IPS-18c (cell line): Measurements from ENCODE around the gene ZNF580.

Source experiments
- H3K4me3 ChIP-seq: 2 replicates; pipeline ENCODE4 v1.7.0; 2013; ENCODE audit warnings: low read depth, mild to moderate bottlenecking, low read length, moderate library complexity; ENCODE audit not compliant: insufficient read depth
- H3K9me3 ChIP-seq: one replicate; pipeline ENCODE4 v1.6.1; 2013; ENCODE audit warnings: mild to moderate bottlenecking, low read length, moderate library complexity; ENCODE audit not compliant: control insufficient read depth, insufficient read depth

Gene ZNF580

DNA sequence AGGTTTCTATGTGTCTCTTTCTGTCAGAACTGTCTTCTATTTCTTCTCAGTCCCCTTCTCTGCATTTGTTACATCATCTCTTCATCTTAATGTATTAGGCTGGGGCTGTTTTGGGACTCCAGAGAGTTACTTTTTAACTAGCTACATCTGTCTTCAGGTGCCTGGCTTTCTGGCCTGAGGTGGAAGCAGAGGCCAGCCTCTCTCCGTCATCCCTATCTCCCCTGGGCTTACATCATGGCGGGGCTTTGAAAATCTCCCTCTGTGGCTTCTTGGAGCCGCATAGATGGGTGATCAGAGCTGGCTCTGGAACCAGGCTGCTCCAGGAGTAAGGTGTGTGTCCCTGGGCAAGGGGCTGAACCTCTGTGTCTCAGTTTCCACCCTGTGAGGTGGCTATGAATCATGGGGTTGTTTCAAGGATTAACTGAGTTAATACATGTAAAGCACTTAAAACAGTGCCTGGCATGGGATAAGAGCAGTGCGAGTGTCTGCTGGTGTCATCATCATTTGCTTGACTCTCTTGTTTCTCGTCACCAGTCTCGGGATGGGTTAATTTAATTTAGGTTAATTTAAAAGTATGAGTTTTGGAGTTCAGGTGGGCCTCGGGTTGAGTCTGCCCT is 36.2 kb downstream of the ZNF580 start:
- H3K4me3 ChIP-seq: no peak overlapping the region
- no peaks in the 10 kb centered on the region for H3K9me3 ChIP-seq

DNA sequence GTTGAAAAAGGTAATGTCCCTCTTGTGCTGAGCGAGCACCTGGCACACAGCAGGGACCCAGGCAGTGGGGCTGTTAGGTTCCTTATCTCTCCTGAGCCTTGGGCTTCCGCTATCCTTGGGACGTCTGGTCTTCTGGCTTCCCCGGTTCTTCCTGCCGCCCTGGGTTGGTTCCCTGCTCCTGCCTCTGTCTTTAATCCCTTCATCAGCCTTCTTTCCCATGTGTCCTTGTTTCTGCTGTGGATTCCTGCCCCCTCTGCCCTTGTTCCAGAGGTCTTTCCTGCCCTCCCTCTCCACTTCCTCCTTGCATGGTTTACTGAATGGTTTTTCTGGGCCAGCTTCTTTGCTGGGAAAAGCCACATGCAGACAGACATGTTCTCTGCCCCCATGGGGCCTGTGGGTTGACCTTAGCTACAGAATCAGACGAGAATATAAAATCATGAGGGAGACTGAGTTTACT is 36.8 kb downstream of the ZNF580 start:
- Histone ChIP-seq H3K4me3 (no peak overlapping the region), H3K9me3 (no peaks in the 10 kb centered on the region)

DNA sequence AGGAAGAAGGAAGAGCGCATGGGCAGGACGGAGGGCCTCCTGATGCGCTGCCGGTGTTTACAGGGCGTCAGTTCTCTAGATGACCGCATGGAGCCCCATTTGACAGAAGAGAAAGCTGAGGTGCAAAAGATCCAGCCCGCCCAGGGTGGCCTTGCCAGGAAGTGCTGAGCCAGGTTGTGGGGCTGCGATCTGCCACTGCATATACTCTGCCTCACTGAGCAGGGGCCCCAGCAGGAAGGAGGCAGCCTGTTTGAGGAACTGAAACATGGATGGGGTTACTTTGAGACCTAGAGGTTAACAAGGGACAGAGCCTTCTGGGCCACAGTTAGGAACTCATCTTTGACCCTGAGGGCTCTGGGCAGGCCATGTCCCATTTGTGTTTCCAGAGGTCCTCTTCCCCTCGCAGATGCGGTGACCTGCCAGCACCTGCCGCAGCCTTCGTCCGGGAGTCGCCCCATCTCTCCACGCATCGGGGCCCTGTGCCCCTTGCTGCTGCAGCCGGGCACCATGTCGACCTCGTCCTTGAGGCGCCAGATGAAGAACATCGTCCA is 37.4 kb downstream of the ZNF580 start:
- Histone ChIP-seq H3K4me3 (no peak overlapping the region), H3K9me3 (no peaks in the 10 kb centered on the region)

DNA sequence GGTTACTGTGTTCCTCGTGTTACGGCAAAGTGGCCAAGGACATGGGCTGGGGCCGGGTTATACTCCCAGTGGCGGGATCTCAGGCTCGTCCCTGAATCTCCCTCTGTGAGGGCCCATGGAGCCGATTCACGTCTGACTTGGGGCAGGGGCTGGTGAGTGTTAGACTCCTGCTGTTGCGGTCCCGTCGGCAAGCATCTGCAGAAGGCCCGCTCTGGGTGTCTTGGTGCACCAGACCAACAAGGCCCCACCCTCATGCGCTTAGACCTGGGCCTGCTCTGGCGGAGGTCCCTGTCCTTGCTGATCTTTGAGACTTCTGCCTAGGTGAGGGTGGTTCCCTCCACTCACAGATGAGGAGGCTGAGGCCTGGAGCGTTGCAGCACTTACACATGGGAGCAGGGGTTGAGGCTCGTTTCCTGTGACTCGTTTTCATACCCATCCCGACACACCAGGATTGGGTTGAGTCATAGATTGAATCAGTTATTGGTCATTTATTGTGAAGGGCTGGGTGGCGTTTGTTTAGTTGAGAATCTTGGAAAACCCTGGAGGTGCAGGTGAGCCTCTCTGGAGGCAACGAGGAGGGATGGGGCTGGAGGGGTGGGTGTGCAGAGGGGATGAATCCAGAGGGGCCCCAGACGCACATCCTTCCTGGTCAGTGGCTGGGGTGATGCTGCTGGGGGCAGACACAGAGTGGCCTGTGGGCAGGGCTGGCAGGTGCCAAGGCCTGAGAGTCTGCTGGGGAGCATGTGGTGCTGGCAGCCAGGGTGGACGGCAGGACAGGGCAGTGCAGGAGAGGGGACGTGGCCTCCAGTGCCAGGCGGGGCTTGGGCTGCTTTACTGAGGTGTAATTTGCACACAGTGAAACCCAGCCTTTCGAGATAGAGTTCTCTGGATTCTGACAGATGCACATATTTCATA is 38.8 kb downstream of the ZNF580 start:
- Histone ChIP-seq H3K4me3 (no peak overlapping the region), H3K9me3 (no peaks in the 10 kb centered on the region)

DNA sequence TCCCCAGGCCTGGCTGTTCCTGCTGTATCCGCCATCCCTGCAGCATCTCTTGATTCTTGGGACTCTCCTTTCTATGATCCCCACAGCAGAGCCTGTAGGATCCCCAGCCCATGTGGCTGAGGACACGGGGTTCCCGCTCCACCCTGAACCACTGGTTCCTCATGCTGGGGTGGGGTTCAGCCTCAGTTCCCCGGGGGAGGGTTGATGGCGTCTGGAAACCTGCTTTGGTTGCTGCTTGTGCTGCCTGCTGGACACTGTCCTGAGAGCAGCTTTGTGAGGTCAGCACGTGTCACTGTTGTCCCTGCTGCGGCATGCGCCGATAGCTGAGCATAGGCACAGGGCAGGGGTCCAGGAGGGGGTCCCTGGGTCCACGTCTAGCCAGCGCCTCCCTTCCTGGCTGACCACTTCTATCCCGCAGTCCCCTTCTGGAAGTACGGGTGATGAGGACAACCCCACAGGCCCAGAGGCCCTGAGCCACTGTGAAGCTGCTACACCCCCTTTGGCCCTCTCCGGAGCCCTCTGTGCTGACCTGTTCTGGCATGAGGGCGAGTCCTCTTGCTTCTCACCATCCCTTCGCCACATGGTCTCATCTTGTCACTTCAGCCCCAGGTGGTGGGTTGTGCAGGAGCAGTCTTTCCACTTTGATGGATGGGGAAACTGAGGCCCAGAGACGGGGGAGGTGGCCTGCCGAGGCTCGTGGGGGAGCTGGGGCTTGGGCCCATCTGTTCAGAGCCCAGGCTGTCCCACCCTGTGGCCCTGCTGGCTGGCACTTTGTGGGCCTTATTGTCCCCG is 39.7 kb downstream of the ZNF580 start:
- no peak overlapping the region for H3K4me3 ChIP-seq
- no peaks in the 10 kb centered on the region for H3K9me3 ChIP-seq

DNA sequence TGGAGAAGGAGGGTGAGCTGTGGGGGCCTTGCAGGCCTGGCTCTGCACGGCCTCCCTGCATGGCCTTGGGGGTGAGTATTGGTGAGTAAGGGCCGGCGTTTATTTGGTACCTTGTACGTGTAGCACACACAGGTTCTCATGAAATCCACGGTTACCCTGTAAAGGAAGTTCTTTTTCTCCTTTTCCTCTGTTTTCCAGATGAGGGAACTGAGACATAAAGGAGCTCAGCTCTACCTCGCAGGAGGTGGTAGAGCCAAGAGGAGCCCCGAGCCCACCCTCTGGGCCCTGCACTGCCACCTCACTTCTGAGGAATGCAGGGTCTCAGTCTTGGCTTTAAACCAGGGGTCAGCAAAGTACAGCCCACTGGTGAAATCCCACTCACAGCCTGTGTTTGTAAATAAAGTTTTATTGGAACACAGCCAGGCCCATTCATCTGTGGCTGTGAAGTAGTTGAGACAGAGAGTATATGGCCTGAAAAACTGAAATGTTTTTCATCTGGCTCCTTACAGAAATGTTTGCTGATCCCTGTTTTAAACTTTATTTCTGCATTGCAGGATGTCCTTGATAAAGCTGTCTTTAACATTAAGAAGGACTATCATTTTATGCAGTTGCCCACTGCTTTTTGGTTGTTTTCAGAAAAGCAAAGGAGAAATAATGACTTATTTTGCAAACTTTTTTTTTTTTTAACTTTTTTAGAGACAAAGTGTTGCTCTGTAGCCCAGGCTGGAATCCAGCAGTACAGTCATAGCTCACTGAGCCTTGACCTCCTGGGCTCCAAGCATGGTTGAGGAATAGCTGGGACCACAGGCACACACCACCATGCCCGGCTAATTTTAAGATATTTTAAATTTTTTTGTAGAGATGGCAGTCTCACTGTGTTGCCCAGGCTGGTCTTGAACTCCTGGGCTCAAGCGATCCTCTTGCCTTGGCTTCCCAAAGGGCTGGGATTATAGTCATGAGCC is 40.6 kb downstream of the ZNF580 start:
- H3K4me3 ChIP-seq: no peak overlapping the region
- no peaks in the 10 kb centered on the region for H3K9me3 ChIP-seq

DNA sequence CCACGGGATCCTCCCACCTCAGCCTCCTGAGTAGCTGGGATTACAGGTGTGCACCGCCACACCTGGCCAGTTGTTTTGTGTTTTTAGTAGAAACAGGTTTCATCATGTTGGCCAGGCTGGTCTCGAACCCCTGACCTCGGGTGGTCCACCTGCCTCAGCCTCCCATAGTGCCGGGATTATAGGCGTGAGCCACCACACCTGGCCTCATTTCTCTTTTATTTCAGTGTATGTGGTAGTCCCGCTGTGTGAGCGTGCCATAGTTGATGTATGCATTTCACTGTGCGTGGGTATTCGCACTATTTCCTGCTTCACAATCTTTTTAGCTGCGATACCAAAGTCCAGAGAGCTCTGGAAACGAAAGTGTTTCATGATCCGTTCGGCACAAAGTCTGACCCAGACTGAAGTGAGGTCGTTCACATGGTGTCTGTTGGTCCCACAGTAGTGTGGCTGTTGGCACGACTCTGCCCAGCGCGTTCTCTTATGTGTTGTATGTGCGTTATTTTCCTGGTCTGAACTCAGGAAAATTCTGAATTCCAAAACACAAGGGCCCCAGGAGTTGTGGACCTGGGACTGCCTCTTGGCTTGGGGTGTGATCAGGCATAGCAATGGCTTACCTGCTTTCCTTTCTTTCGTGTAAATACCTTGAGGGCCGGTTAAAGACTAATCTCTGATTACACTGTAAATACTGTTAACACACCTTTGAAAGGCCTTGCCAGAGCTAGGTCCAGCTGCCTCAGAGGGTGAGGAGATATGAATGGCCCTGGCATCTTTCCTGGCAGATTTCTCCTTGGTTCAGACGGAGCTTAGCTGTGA is 42.9 kb downstream of the ZNF580 start:
- Histone ChIP-seq H3K9me3 (no peaks in the 10 kb centered on the region), H3K4me3 (no peak overlapping the region)

DNA sequence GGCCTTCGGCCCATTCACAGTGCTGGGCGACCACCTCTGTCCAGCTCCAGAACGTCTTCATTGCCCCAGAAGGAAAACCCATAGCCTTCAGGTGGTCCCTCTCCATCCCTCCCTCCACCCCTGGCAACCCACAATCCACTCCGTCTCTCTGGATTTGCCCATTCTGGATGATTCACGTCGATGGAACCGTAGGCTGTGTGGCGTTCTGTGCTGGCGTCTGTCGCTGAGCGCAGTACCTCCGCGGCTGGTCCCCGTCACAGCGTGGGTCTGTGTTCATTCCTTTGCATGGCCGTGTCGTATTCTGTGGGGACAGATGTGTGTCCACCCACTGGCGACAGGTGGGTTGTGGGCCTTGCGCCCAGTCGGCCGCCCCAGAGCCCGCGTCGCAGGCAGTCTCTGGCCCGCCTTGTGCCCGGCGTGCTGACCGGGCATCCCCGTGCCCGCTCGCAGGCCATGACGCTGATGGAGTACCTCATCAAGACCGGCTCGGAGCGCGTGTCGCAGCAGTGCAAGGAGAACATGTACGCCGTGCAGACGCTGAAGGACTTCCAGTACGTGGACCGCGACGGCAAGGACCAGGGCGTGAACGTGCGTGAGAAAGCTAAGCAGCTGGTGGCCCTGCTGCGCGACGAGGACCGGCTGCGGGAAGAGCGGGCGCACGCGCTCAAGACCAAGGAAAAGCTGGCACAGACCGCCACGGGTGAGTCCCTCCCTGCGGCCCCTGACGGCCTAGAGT is 44.3 kb downstream of the ZNF580 start:
- H3K9me3 ChIP-seq: no peaks in the 10 kb centered on the region
- no peak overlapping the region for H3K4me3 ChIP-seq

DNA sequence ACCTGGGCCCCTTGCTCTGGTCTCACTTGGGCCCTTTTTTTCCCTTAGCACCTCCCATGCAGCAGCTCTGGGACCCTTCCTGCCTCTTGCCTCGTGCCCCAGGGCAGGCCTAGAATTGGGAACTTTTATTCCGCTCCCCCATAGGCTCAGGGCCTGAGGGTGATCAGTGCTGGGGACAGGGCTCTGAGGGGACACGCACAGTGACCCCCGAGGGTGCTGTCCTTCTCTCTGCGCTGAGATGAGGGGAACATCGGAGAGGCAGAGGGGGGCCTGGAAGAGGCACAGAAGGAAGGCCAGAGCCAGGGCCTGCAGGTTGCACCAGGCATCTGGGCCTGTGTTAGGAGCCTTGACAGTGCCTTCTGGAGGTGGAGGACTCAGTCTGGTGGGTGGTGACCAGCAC is 45.0 kb downstream of the ZNF580 start:
- no peak overlapping the region for H3K4me3 ChIP-seq
- H3K9me3 ChIP-seq: no peaks in the 10 kb centered on the region

DNA sequence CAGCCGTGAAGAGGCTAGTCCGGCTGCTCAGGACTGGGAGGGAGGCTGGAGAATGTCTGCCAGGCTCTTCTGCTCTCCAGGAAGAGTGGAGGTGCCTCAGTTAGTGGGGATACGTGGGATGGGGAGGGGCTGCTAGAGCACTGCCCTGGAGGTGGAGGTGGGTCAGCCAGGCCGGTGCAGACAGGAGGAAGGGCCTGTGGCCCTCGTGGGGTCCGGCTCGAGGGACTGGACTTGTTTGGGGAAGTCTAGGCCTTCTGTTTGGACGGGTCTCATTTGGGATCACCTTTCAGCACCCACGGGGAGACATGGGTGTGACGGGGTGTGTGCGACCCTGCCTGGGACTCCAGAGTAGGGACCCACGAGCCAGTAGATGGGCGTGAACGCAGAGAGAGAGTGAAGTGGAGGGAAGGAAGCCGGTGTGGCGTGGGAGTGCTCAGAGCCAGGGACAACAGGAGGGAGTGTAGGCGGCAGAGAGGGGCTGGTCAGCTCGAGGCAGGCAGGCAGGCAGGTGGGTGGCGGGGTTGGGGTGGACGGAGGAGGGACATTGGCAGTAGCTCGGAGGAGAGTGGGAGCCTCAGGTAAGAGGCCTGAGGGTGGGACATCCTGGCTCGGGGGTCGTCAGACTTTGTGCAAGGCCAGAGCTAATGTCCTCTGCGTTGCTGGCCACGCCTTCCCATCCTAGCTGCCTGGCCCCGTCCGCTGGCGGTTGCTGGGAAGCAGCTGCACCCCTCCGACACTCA is 45.7 kb downstream of the ZNF580 start:
- Histone ChIP-seq H3K9me3 (no peaks in the 10 kb centered on the region), H3K4me3 (no peak overlapping the region)

DNA sequence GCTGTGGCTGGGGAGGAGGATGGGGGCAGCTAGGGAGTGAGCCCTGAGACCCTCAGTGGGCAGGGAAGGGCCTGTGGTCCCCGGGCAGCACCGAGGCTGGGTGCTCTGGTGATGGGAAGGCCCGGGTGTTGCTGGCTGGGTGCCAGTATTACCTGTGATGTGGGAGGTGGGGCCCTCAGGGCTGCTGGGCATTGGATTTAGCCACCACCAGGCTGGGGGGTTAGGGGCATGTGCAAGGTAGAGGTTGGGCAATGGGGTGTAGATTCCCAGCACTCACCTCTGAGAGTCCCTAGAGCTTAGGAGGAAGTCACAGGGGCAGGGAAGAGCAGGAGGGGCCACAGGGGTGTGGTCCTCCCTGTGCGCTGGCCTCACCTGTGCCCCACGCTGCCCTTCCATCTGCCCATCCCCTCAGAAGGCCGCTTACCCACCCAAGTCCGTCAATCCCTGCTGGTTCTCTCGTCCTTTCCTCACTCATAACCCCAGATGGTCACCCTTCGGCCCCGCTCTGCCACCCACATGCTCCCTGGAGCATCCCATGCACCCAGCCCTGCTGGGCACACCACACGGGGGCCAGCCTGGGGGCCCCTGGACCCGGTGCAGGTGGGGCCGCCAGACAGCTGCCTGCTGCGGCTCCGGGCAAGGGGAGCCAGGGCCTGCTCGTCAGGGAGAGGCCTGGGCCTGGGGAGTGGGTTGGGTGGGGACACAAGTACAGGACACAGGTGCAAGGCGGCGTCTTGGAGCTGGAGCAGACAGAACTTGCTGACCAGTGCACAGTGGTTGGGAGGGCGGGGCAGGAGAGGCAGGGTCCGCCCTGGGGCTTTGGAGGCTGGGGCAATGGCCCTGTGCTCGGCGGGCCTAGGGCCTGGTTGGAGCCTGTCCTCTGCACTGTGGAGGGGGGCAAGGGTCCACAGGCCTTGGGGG is 46.7 kb downstream of the ZNF580 start:
- H3K4me3 ChIP-seq: no peak overlapping the region
- H3K9me3 ChIP-seq: no peaks in the 10 kb centered on the region

DNA sequence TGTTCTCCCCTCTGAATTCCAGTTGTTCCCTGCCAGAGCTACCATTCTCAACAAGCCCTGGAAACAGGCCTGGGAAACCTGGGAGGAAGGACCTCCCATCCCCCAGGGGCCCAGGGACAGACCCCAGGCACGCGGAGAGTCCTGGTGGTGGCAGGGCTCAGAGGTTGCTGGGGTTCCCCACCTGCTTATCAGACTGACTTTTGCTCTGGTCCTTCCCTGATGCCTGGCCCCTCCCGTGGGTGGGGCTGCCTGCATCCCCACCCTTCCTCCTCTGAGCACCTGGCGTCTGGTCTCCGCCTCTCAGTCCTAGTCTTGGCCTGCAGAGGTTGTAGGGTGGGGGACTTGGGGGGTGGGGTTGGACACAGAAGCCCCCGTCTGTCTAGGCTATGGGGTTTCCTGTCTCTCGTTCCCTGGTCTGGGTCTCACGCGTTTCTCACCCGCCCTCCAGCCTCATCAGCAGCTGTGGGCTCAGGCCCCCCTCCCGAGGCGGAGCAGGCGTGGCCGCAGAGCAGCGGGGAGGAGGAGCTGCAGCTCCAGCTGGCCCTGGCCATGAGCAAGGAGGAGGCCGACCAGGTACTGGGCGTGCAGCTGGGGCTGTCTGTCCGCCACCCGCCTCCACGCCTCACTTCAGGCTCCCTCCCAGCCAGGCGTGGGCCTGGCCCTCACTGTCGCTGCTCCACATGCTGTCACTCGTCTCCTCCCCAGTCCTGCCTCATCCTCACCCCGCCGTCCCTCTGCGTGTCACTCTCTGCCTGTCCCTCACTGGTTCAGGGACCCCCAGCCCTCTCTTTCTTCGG is 47.8 kb downstream of the ZNF580 start:
- Histone ChIP-seq H3K4me3 (no peak overlapping the region), H3K9me3 (no peaks in the 10 kb centered on the region)

DNA sequence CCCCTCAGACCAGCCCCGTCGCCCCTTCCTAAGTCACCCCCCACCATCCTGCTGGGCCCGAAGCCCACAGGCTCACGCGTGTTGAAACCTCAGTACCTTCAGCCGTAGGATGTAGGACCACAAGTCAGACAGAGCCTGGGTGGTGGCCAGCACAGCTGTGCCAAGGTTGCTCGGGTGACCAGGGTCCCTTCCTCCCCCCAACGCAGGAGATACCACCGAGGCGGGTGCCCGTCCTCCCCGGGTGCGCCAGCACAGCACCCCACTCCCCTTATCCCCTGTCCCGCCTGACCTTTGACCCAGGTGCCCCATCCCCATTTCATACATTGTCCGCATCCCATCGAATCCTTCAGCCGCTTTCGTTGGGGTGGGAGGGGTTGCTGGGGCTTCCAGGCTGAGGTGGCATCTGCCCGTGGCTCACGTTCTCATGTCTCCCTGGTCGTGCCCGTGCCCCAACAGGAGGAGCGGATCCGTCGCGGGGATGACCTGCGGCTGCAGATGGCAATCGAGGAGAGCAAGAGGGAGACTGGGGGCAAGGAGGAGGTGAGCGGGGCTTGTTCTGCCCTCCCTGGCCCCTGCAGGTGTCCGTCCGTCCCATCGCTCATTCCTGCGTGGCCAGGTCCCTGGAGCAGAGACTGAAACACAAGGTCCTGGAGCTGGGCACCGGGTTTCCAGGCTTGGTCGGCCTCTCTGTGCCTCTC is 48.8 kb downstream of the ZNF580 start:
- no peaks in the 10 kb centered on the region for H3K9me3 ChIP-seq
- H3K4me3 ChIP-seq: no peak overlapping the region
